ENCODE measurements around the gene PPFIA3. TPM values are rescaled to one million over a fixed set of nuclear protein-coding genes. Genes with fewer than 3 reads are reported as not detected.

Gene PPFIA3
- 3.4 and 4.7 TPM in 2 replicates for total RNA-seq (2014; rRNA removed; shearing (Covaris generic))

DNA sequence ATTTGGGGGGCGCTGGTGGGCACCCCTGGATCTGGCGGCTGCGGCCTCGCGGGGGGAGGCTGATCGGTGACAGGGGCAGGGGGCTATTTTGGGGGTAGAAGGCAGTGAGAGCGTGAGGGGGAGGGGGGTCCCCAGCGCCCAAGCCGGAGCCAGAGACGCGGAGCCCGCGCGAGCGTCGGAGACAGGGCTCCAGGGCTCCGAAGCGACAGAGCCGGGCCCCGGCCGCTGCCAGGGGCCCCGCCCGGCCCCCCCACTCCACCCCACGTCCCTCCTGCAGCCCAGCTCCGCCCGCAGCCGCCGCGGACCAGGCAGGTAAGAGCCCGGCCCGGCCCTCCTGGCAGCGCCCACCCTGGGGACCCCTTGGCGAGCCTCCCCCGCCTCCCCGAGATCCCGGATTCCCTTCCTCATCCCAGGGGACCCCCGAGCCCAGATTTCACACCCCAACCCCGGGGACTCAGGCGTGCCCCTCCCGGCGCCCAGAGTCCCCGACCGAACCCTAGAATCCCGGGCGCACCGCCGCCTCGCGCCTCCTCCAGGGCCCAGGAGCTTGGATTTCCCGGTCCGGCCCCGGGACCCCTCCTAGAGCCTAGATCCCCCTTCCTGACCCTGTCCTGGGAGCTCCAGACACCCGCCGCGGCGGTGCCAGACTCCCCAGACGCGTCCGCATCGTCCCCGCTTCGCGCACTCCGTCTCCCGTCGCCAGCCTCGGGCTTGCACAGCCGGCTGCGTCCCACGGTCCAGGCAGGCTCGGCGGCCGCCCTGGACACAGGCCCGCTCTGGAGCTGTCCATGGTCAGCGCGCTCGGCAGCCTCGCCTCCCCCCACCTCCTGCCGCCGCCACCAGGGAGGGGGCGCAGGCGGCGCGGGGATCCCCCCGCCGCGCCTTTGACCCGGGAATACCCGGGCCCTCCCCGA lies at the start of gene PPFIA3:
TSS of gene PPFIA3 (plus strand) at position 134 of the 914 bp plus-strand sequence. CDS start 8,330 bp downstream, outside the sequence.
- DNase-seq (ENCODE audit: low spot score), result no peak

DNA sequence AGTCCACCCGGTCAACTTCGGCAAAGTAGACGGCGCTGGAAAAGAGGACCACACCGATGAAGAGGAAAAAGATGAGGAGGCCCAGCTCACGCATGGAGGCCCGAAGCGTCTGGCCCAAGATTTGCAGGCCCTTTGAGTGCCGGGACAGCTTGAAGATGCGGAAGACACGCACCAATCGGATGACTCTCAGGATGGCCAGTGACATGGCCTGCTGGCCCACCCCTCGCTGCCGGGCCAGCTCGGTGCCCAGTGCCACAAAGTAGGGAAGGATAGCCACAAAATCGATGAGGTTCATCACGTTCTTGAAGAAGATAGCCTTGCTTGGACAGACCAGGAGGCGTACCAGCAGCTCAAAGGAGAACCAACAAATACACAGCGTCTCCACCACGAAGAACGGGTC lies 48.9 kb upstream of the PPFIA3 start:
- no peak for DNase-seq (ENCODE audit: low spot score)

DNA sequence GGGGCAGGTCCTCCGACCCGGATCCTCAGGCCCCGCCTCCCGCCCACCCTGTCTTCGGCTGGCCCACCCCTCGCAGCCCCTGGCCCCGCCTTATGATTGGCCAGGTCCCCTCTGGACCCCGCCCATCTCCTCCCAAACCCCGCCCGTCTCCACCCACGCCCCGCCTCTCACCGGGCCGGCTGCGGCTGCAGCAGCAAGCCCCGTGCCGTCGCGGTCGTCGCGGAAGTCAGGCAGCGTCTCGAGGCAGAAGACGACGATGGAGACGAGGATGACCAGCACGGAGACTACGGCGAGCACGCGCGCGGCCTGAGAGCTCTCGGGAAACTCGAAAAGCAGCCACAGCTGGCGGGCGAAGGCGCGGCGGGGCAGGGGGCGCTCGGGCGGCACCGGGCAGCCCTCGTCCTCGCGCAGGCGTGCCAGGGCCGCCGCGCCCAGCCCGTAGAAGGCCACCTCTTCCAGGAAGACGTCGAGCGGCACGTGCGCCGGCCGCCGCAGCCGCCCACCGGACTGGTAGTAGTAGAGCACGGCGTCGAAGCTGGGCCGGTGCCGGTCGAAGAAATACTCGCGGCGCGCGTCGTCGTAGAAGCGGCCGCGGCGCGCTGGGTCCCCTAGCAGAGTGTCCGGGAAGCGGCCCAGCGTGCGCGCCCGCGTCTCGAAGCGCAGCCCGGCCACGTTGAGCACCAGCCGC lies 47.3 kb upstream of the PPFIA3 start:
- no peak for DNase-seq (ENCODE audit: low spot score)

GRCh38 chr19:49073514-49074378 lies 45.6 kb upstream of the PPFIA3 start:
- DNase-seq (ENCODE audit: low spot score), result no peak

GRCh38 chr19:49074869-49075268 lies 44.5 kb upstream of the PPFIA3 start:
- peak; percentile 33 for DNase-seq (ENCODE audit: low spot score)

- DNase-seq (ENCODE audit: low spot score), result no peak
These were observed 39.0 kb upstream of the PPFIA3 start for GRCh38 chr19:49080392-49080791.

DNA sequence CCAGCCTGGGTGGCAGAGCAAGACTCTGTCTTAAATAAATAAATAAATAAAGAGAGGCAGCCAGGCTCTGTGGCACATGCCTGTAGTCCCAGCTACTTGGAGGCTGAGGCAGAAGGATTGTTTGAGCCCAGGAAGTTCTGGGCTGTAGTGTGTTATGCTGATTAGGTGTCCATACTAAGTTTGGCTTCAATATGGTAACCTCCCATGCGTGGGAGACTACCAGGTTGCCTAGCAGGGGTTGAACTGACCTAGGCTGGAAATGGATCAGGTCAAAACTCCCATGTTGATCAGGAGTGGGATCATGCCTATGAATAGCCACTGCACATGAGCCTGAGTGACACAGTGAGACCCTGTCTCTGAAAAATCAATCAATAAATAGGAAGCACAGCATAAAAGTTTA lies 38.1 kb upstream of the PPFIA3 start:
- no peak for DNase-seq (ENCODE audit: low spot score)

DNA sequence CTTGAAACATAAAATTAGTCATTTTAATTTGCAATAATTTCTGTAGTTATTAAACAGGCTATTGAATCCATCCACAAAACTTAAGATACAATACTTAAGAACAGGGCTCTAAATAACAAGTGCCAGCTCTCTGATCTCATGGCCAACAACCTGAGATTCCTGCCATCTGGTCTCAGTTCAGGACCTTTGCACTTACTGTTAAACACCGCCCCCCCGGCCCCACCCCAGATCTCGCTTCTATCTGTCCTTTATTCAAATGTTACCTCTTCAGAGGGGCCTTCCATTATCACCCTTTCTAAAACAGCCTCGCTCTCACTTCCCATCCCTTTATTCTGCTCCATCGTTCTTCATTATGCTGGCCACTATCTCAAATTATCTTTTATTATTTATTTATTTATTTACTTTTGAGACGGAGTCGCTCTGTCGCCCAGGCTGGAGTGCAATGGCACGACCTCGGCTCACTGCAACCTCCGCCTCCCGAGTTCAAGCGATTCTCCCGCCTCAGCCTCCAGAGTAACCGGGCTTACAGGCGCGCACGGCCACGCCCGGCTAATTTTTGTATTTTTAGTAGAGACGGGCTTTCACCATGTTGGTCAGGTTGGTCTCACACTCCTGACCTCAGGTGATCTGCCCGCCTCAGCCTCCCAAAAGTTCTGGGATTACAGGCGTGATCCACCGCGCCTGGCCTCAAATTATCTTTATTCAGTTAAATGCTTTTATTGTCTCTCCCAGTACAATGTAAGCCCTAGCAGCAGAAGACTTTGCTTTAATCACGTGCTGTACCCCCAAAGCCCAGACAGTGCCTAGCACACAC lies 34.9 kb upstream of the PPFIA3 start:
- no peak for DNase-seq (ENCODE audit: low spot score)

- DNase-seq (ENCODE audit: low spot score), result peak; percentile 92
These were observed 34.1 kb upstream of the PPFIA3 start, which contains the start of gene SNRNP70 for GRCh38 chr19:49085020-49085867. TSS of gene SNRNP70 (plus strand) at chr19:49085451. CDS start at chr19:49086415, 964 bp downstream.

DNA sequence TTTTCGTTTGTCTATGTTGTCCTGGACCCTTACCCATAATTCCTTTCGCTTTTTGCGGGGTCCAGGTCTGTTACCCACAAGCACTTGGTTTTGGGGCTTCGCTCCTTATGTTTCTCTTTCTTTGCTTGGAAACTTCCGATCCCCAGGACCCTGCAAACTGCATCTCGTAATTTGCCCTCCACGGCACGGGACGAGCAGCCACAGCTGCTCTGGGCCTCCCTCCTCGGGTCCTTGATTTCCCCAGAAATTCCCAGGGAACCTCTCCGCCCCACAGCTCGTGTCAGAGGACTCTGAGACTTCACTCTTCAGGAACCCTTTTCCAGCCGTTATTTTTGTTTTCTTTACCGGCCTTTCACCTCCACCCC lies 33.5 kb upstream of the PPFIA3 start:
- DNase-seq (ENCODE audit: low spot score), result no peak

GRCh38 chr19:49086296-49086695 lies 33.0 kb upstream of the PPFIA3 start:
- no peak for DNase-seq (ENCODE audit: low spot score)

DNA sequence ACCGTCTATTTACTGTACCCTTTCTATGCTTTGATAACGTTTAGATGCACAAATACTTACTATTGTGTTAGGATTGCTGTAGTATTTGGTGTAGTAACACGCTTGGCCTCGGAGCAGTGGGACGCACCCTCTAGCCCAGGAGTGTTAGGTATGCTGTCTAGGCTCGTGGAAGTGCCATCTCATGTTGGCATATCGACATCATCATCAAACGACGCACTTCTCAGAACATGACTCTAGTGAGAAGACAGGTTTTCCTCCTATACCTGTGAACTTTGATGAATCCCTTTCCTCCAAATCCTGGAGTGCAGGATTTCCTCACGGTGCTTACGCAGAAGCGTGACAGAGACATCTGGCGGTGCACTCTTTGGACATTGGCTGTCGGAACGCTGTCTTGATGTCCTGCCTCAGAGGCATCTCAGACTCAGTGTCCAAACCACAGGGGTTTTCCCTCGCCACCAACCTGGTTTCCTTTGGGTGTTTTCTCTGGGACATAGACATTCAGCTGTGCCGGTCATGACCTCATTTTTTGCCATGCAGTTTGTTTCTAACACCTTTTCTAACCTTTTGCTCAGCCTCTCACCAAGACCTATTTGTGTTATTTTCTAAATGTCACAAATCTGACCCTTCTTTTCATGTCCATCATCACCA lies 27.8 kb upstream of the PPFIA3 start:
- no peak for DNase-seq (ENCODE audit: low spot score)

DNA sequence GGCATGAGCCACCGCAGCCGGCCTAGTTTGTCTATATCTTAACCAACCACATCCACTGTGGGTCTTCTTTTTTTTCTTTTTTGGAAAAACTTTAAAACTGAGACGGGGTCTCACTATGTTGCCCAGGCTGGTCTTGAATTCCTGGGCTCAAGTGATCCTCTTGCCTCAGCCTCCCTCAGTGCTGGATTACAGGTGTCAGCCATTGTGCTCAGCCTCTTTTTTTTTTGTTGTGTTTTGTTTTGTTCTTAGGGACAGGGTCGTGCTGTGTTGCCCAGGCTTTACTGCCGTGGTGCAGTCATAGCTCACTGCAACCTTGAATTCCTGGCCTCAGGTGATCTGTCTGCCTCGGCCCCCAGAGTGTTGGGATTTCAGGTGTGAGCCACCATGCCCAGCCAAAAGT lies 26.7 kb upstream of the PPFIA3 start:
- no peak for DNase-seq (ENCODE audit: low spot score)

GRCh38 chr19:49094505-49095482 lies 24.6 kb upstream of the PPFIA3 start:
- DNase-seq (ENCODE audit: low spot score), result no peak

- peak; percentile 50 for DNase-seq (ENCODE audit: low spot score)
These were observed 21.7 kb upstream of the PPFIA3 start for GRCh38 chr19:49097453-49098288.

GRCh38 chr19:49098795-49099194 lies 20.5 kb upstream of the PPFIA3 start:
- no peak for DNase-seq (ENCODE audit: low spot score)

DNA sequence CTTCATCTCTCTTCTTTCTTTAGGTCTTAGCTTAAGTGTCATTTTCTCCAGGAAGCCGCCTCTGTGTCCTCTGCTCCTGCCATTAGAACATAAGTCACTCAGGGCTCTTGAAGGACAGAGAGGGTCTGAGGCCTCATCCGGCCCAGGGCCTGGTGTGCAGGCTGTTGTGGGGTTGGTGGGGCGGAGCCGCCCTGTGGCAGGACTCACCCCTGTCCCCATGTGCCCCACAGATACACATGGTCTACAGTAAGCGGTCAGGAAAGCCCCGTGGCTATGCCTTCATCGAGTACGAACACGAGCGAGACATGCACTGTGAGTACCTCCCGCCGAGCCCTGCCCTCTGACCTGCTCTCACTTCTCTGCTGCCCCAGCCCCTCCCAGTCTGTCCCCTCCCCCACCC lies 18.2 kb upstream of the PPFIA3 start:
- no peak for DNase-seq (ENCODE audit: low spot score)
